Activated naive CD8-positive, alpha-beta T cell treated with anti-CD3 and anti-CD28 coated beads, Interleukin-2, amount 50 U/mL, for 24 hours (primary cell): ENCODE data around the gene CRACR2A.

Experiments
- ATAC-seq: fragments of 150-1000 bp; cut with Tn5 transposase; one replicate; pipeline ENCODE4 v1.10.0; 2021
- DNase-seq: peaks from one replicate; pipeline ENCODE4 v3.0.0; 2021
- H3K27ac Mint-ChIP-seq: one replicate; pipeline ENCODE4 v1.8.0; 2021; ENCODE audit warnings: mild to moderate bottlenecking, mixed read lengths
- H3K27me3 Mint-ChIP-seq: one replicate; pipeline ENCODE4 v1.8.0; 2021; ENCODE audit warnings: mixed read lengths
- H3K36me3 Mint-ChIP-seq: one replicate; pipeline ENCODE4 v1.8.0; 2021; ENCODE audit warnings: low read depth, mixed read lengths
- H3K4me1 Mint-ChIP-seq: one replicate; pipeline ENCODE4 v1.8.0; 2021; ENCODE audit warnings: mixed read lengths
- H3K4me3 Mint-ChIP-seq: one replicate; pipeline ENCODE4 v1.8.0; 2021; ENCODE audit warnings: mild to moderate bottlenecking, moderate library complexity, mixed read lengths
- H3K9me3 Mint-ChIP-seq: one replicate; pipeline ENCODE4 v1.8.0; 2021; ENCODE audit warnings: mixed read lengths

CRACR2A gene

GRCh38 chr12:3604748-3605586 lies 147.9 kb downstream of the CRACR2A start:
- Mint-ChIP-seq H3K36me3 (peaks cover 9% of the 10 kb centered on the region), H3K27me3 (no peaks in the 10 kb centered on the region), H3K27ac (no peak overlapping the region), H3K4me1 (no peaks in the 10 kb centered on the region), H3K9me3 (peaks cover 6% of the 10 kb centered on the region), H3K4me3 (no peak overlapping the region)
- ATAC-seq (no peak), DNase-seq (no peak)

- H3K36me3 Mint-ChIP-seq: peaks cover 4% of the 10 kb centered on the region
- H3K27me3 Mint-ChIP-seq: no peaks in the 10 kb centered on the region
- no peaks in the 10 kb centered on the region for H3K4me1 Mint-ChIP-seq
- no peak overlapping the region for H3K27ac Mint-ChIP-seq
- H3K9me3 Mint-ChIP-seq: no peaks in the 10 kb centered on the region
- H3K4me3 Mint-ChIP-seq: no peak overlapping the region
- ATAC-seq: no peak
- no peak for DNase-seq
Measured at GRCh38 chr12:3604286-3604685, 148.6 kb downstream of the CRACR2A start.

- DNase-seq (no peak), ATAC-seq (no peak)
- Mint-ChIP-seq H3K36me3 (no peaks in the 10 kb centered on the region), H3K4me1 (no peaks in the 10 kb centered on the region), H3K27me3 (no peaks in the 10 kb centered on the region), H3K27ac (no peak overlapping the region), H3K9me3 (no peaks in the 10 kb centered on the region), H3K4me3 (no peak overlapping the region)
Measured at GRCh38 chr12:3603576-3603975, 149.3 kb downstream of the CRACR2A start.

- ATAC-seq: no peak
- H3K9me3 Mint-ChIP-seq: no peaks in the 10 kb centered on the region
- no peak for DNase-seq
- H3K4me1 Mint-ChIP-seq: no peaks in the 10 kb centered on the region
- no peak overlapping the region for H3K4me3 Mint-ChIP-seq
- no peak overlapping the region for H3K27ac Mint-ChIP-seq
- H3K27me3 Mint-ChIP-seq: no peaks in the 10 kb centered on the region
- no peaks in the 10 kb centered on the region for H3K36me3 Mint-ChIP-seq
Measured at GRCh38 chr12:3602488-3602887, 150.4 kb downstream of the CRACR2A start.

- Mint-ChIP-seq H3K4me3 (no peak overlapping the region), H3K9me3 (no peaks in the 10 kb centered on the region), H3K27me3 (no peaks in the 10 kb centered on the region), H3K36me3 (no peaks in the 10 kb centered on the region), H3K4me1 (no peaks in the 10 kb centered on the region), H3K27ac (no peak overlapping the region)
- ATAC-seq: no peak
- no peak for DNase-seq
Measured at GRCh38 chr12:3601461-3602150, 151.3 kb downstream of the CRACR2A start.

GRCh38 chr12:3600951-3601350 lies 152.0 kb downstream of the CRACR2A start:
- H3K4me1 Mint-ChIP-seq: no peaks in the 10 kb centered on the region
- DNase-seq: no peak
- H3K9me3 Mint-ChIP-seq: no peaks in the 10 kb centered on the region
- no peaks in the 10 kb centered on the region for H3K27me3 Mint-ChIP-seq
- no peak overlapping the region for H3K27ac Mint-ChIP-seq
- H3K4me3 Mint-ChIP-seq: no peak overlapping the region
- H3K36me3 Mint-ChIP-seq: no peaks in the 10 kb centered on the region
- ATAC-seq: no peak

- Mint-ChIP-seq H3K9me3 (no peaks in the 10 kb centered on the region), H3K4me1 (no peaks in the 10 kb centered on the region), H3K4me3 (no peak overlapping the region), H3K27me3 (no peaks in the 10 kb centered on the region), H3K36me3 (no peaks in the 10 kb centered on the region), H3K27ac (no peak overlapping the region)
- DNase-seq (no peak), ATAC-seq (no peak)
Measured at GRCh38 chr12:3600039-3600720, 152.7 kb downstream of the CRACR2A start.

GRCh38 chr12:3598896-3599860 lies 153.7 kb downstream of the CRACR2A start:
- H3K4me1 Mint-ChIP-seq: no peaks in the 10 kb centered on the region
- H3K36me3 Mint-ChIP-seq: no peaks in the 10 kb centered on the region
- no peak overlapping the region for H3K4me3 Mint-ChIP-seq
- no peaks in the 10 kb centered on the region for H3K9me3 Mint-ChIP-seq
- H3K27ac Mint-ChIP-seq: no peak overlapping the region
- no peak for ATAC-seq
- H3K27me3 Mint-ChIP-seq: no peaks in the 10 kb centered on the region
- DNase-seq: no peak

GRCh38 chr12:3597526-3598210 lies 155.2 kb downstream of the CRACR2A start:
- H3K27ac Mint-ChIP-seq: no peak overlapping the region
- DNase-seq (no peak), ATAC-seq (no peak)
- H3K27me3 Mint-ChIP-seq: no peaks in the 10 kb centered on the region
- H3K4me3 Mint-ChIP-seq: no peak overlapping the region
- H3K4me1 Mint-ChIP-seq: no peaks in the 10 kb centered on the region
- H3K36me3 Mint-ChIP-seq: no peaks in the 10 kb centered on the region
- no peaks in the 10 kb centered on the region for H3K9me3 Mint-ChIP-seq

- no peak for ATAC-seq
Measured at GRCh38 chr12:3596703-3597415, 156.1 kb downstream of the CRACR2A start.

GRCh38 chr12:3595721-3596120 lies 157.2 kb downstream of the CRACR2A start:
- no peak overlapping the region for H3K4me3 Mint-ChIP-seq
- ATAC-seq: no peak
- H3K27me3 Mint-ChIP-seq: no peaks in the 10 kb centered on the region
- no peaks in the 10 kb centered on the region for H3K4me1 Mint-ChIP-seq
- no peak overlapping the region for H3K27ac Mint-ChIP-seq
- H3K9me3 Mint-ChIP-seq: no peaks in the 10 kb centered on the region
- no peaks in the 10 kb centered on the region for H3K36me3 Mint-ChIP-seq
- DNase-seq: no peak

More at GRCh38 chr12:3596703-3597415, 156.1 kb downstream of the CRACR2A start:
- Mint-ChIP-seq H3K9me3 (no peaks in the 10 kb centered on the region), H3K27me3 (no peaks in the 10 kb centered on the region), H3K27ac (no peak overlapping the region), H3K4me3 (no peak overlapping the region), H3K4me1 (no peaks in the 10 kb centered on the region), H3K36me3 (no peaks in the 10 kb centered on the region)
- DNase-seq: no peak

GRCh38 chr12:3594966-3595365 lies 157.9 kb downstream of the CRACR2A start:
- DNase-seq (no peak), ATAC-seq (no peak)
- Mint-ChIP-seq H3K4me3 (no peak overlapping the region), H3K9me3 (no peaks in the 10 kb centered on the region), H3K4me1 (no peaks in the 10 kb centered on the region), H3K36me3 (no peaks in the 10 kb centered on the region), H3K27ac (no peak overlapping the region), H3K27me3 (no peaks in the 10 kb centered on the region)

GRCh38 chr12:3593906-3594483 lies 158.9 kb downstream of the CRACR2A start:
- Mint-ChIP-seq H3K36me3 (no peaks in the 10 kb centered on the region), H3K27me3 (no peaks in the 10 kb centered on the region), H3K9me3 (no peaks in the 10 kb centered on the region), H3K4me3 (no peak overlapping the region), H3K4me1 (no peaks in the 10 kb centered on the region), H3K27ac (no peak overlapping the region)
- ATAC-seq (no peak), DNase-seq (no peak)
